SK-N-SH treated with all-trans-retinoic acid at 6 μM for 48 hours (cell line): Measurements from ENCODE around the gene DNAJC15.
"Not testable (repeated sequence)": the region's sequence is repeated elsewhere in the genome, so short reads cannot be mapped to it uniquely, and the experiment has no call there.

Experiments used
- ATAC-seq: fragments of 200-7000 bp; cut with Tn5 transposase; 3 replicates; pipeline ENCODE4 v1.9.1; 2020; ENCODE audit warnings: mild to moderate bottlenecking, moderate library complexity
- ARNTL ChIP-seq: fragments of 450-650 bp; formaldehyde crosslinking; IDR thresholded peaks from 2 replicates; pipeline ENCODE4 v1.5.0; 2020; ENCODE audit warnings: low read depth, mild to moderate bottlenecking, moderate library complexity, borderline replicate concordance
- BACH2 ChIP-seq: fragments of 250-450 bp; sonication (Bioruptor Pico); IDR thresholded peaks from 2 replicates; pipeline ENCODE4 v1.9.0; 2021; ENCODE audit warnings: mild to moderate bottlenecking, borderline replicate concordance
- CSDC2 ChIP-seq: fragments of 250-450 bp; sonication (Bioruptor Pico); IDR thresholded peaks from 2 replicates; pipeline ENCODE4 v1.5.0; 2020; ENCODE audit warnings: mild to moderate bottlenecking, moderate library complexity
- ESRRG ChIP-seq: fragments of 250-450 bp; sonication (Bioruptor Pico); IDR thresholded peaks from 2 replicates; pipeline ENCODE4 v1.6.1; 2021; ENCODE audit warnings: mild to moderate bottlenecking
- GLIS3 ChIP-seq: fragments of 250-450 bp; sonication (Bioruptor Pico); IDR thresholded peaks from 2 replicates; pipeline ENCODE4 v1.5.0; 2020; ENCODE audit warnings: mild to moderate bottlenecking, moderate library complexity
- ISL1 ChIP-seq: fragments of 250-450 bp; sonication (Bioruptor Pico); IDR thresholded peaks from 2 replicates; pipeline ENCODE4 v2.1.2; 2022; ENCODE audit warnings: mild to moderate bottlenecking, moderate library complexity
- POU6F1 ChIP-seq: fragments of 250-450 bp; sonication (Bioruptor Pico); IDR thresholded peaks from 2 replicates; pipeline ENCODE4 v1.8.0; 2021; ENCODE audit warnings: low read depth, mild to moderate bottlenecking, moderate library complexity, borderline replicate concordance
- PPARA ChIP-seq: fragments of 250-450 bp; sonication (Bioruptor Pico); IDR thresholded peaks from 2 replicates; pipeline ENCODE4 v1.5.0; 2020; ENCODE audit warnings: mild to moderate bottlenecking, borderline replicate concordance
- RARB ChIP-seq: fragments of 250-450 bp; sonication (Bioruptor Pico); IDR thresholded peaks from 2 replicates; pipeline ENCODE4 v1.8.0; 2021; ENCODE audit warnings: mild to moderate bottlenecking, moderate library complexity
- SNAI2 ChIP-seq: fragments of 250-450 bp; sonication (Bioruptor Pico); IDR thresholded peaks from 2 replicates; pipeline ENCODE4 v1.5.0; 2020; ENCODE audit warnings: mild to moderate bottlenecking, moderate library complexity
- TCF4 ChIP-seq: fragments of 250-450 bp; sonication (Bioruptor Pico); IDR thresholded peaks from 2 replicates; pipeline ENCODE4 v1.8.0; 2021; ENCODE audit warnings: mild to moderate bottlenecking, moderate library complexity, borderline replicate concordance
- TOX ChIP-seq: fragments of 250-450 bp; sonication (Bioruptor Pico); IDR thresholded peaks from 2 replicates; pipeline ENCODE4 v1.8.0; 2021; ENCODE audit warnings: mild to moderate bottlenecking, moderate library complexity, borderline replicate concordance
- TSHZ2 ChIP-seq: fragments of 250-450 bp; sonication (Bioruptor Pico); IDR thresholded peaks from 2 replicates; pipeline ENCODE4 v1.5.0; 2020; ENCODE audit warnings: mild to moderate bottlenecking, moderate library complexity
- ZNF565 ChIP-seq: fragments of 450-650 bp; formaldehyde crosslinking; conservative IDR thresholded peaks from 2 replicates; pipeline ENCODE4 v1.5.0; 2020; ENCODE audit warnings: low read depth, mild to moderate bottlenecking, moderate library complexity
- ZNF70 ChIP-seq: fragments of 450-650 bp; formaldehyde crosslinking; IDR thresholded peaks from 2 replicates; pipeline ENCODE4 v1.5.0; 2020; ENCODE audit warnings: mild to moderate bottlenecking, moderate library complexity
- ZNF8 ChIP-seq: fragments of 450-650 bp; formaldehyde crosslinking; IDR thresholded peaks from 2 replicates; pipeline ENCODE4 v1.5.0; 2020; ENCODE audit warnings: mild to moderate bottlenecking, moderate library complexity
- TF ChIP-seq, protein P1 (sequence below): fragments of 250-450 bp; sonication (Bioruptor Pico); IDR thresholded peaks from 2 replicates; pipeline ENCODE4 v1.5.1; 2020; ENCODE audit warnings: low read depth, mild to moderate bottlenecking, moderate library complexity
- TF ChIP-seq, protein P2 (sequence below): fragments of 250-450 bp; sonication (Bioruptor Pico); IDR thresholded peaks from 2 replicates; pipeline ENCODE4 v1.8.0; 2020; ENCODE audit warnings: mild to moderate bottlenecking, moderate library complexity, borderline replicate concordance
- TF ChIP-seq, protein P3 (sequence below): fragments of 250-450 bp; sonication (Bioruptor Pico); IDR thresholded peaks from 2 replicates; pipeline ENCODE4 v1.5.1; 2021; ENCODE audit warnings: mild to moderate bottlenecking, moderate library complexity

DNAJC15 gene

DNA sequence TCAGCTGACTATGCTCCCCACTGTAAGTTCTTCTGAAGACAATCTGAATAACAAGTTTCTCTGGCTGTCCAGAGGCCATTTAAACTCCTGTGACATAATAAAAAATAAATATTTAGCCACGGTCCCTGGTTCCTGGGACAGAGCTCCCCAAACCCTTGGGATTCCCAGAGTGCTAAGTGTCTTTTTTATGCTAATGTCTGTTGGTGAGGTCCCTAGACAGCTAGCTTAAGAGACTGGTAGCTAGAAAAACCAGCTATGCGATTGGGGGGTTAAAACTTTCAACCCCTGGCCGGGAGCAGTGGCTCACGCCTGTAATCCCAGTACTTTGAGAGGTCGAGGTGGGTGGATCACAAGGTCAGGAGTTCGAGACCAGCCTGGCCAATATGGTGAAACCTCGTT is 37.2 kb upstream of the DNAJC15 start:
- TF ChIP-seq ARNTL (CRISPR knock-in tag) (no peak), ZNF565 (CRISPR knock-in tag) (no peak), ISL1 (CRISPR knock-in tag) (no peak), TSHZ2 (CRISPR knock-in tag) (no peak), BACH2 (CRISPR knock-in tag) (no peak), ZNF70 (CRISPR knock-in tag) (no peak), SNAI2 (no peak), TOX (no peak), GLIS3 (CRISPR knock-in tag) (no peak), ZNF8 (CRISPR knock-in tag) (no peak)
- TF ChIP-seq, protein P1, sequence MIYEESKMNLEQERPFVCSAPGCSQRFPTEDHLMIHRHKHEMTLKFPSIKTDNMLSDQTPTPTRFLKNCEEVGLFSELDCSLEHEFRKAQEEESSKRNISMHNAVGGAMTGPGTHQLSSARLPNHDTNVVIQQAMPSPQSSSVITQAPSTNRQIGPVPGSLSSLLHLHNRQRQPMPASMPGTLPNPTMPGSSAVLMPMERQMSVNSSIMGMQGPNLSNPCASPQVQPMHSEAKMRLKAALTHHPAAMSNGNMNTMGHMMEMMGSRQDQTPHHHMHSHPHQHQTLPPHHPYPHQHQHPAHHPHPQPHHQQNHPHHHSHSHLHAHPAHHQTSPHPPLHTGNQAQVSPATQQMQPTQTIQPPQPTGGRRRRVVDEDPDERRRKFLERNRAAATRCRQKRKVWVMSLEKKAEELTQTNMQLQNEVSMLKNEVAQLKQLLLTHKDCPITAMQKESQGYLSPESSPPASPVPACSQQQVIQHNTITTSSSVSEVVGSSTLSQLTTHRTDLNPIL (CRISPR knock-in tag): no peak
- ATAC-seq: no peak

- peak; percentile 44; the same call in 2 of the 3 replicates for ATAC-seq
- no peak for TF ChIP-seq TOX
- TF ChIP-seq, protein P2, sequence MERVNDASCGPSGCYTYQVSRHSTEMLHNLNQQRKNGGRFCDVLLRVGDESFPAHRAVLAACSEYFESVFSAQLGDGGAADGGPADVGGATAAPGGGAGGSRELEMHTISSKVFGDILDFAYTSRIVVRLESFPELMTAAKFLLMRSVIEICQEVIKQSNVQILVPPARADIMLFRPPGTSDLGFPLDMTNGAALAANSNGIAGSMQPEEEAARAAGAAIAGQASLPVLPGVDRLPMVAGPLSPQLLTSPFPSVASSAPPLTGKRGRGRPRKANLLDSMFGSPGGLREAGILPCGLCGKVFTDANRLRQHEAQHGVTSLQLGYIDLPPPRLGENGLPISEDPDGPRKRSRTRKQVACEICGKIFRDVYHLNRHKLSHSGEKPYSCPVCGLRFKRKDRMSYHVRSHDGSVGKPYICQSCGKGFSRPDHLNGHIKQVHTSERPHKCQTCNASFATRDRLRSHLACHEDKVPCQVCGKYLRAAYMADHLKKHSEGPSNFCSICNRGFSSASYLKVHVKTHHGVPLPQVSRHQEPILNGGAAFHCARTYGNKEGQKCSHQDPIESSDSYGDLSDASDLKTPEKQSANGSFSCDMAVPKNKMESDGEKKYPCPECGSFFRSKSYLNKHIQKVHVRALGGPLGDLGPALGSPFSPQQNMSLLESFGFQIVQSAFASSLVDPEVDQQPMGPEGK (CRISPR knock-in tag): no peak
- no peak for TF ChIP-seq ZNF565 (CRISPR knock-in tag)
- TF ChIP-seq ESRRG: no peak
- TF ChIP-seq POU6F1 (CRISPR knock-in tag): no peak
- no peak for TF ChIP-seq TCF4
- no peak for TF ChIP-seq PPARA (CRISPR knock-in tag)
- TF ChIP-seq, protein P1 (CRISPR knock-in tag): no peak
- no peak for TF ChIP-seq BACH2 (CRISPR knock-in tag)
- TF ChIP-seq, protein P3, sequence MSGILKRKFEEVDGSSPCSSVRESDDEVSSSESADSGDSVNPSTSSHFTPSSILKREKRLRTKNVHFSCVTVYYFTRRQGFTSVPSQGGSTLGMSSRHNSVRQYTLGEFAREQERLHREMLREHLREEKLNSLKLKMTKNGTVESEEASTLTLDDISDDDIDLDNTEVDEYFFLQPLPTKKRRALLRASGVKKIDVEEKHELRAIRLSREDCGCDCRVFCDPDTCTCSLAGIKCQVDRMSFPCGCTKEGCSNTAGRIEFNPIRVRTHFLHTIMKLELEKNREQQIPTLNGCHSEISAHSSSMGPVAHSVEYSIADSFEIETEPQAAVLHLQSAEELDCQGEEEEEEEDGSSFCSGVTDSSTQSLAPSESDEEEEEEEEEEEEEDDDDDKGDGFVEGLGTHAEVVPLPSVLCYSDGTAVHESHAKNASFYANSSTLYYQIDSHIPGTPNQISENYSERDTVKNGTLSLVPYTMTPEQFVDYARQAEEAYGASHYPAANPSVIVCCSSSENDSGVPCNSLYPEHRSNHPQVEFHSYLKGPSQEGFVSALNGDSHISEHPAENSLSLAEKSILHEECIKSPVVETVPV (CRISPR knock-in tag): no peak
- TF ChIP-seq RARB (CRISPR knock-in tag): no peak
- TF ChIP-seq GLIS3 (CRISPR knock-in tag): no peak
- TF ChIP-seq ZNF8 (CRISPR knock-in tag): no peak
- no peak for TF ChIP-seq ISL1 (CRISPR knock-in tag)
- no peak for TF ChIP-seq CSDC2 (CRISPR knock-in tag)
- TF ChIP-seq ZNF70 (CRISPR knock-in tag): no peak
Measured at GRCh38 chr13:42990291-42991232, 32.8 kb upstream of the DNAJC15 start.

DNA sequence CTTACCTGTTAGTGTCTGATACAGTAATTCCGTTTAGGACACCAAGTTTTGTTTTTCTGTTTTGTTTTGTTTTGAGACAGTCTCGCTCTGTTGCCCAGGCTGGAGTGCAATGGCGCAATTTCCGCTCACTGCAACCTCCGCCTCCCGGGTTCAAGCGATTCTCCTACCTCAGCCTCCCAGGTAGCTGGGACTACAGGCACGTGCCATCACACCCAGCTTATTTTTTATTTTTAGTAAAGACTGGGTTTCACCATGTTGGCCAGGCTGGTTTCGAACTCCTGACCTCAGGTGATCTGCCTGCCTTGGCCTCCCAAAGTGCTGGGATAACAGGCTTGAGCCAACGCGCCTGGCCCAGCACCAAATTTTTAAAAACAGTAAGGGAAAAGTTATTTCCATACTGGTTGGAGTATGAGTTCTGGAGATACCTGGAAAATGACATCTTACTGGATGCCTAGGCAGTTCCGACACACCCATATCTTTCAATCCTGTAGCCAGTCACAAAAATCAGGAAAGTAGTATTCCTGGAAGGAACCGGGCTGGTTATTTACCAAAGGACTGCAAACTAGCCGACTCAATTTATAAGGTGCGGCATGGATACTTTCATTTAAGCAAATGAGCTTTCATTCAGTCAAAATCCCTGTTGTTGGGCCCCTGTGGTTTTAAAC is 32.0 kb upstream of the DNAJC15 start:
- not testable (repeated sequence) for ATAC-seq
